ENCODE measurements around the gene EEIG1. TPM values are rescaled to one million over a fixed set of nuclear protein-coding genes. Genes with fewer than 3 reads are reported as not detected.
A peak's percentile ranks its signal among the peaks of the same experiment; 100 is the strongest.

EEIG1 gene
- total and polyA plus RNA-seq, 10 of the 15 experiments (the other 5 are each of a cell fraction or from before 2014, with no cell fraction given) = 1.2 to 75.9 (median 9.0) TPM

DNA sequence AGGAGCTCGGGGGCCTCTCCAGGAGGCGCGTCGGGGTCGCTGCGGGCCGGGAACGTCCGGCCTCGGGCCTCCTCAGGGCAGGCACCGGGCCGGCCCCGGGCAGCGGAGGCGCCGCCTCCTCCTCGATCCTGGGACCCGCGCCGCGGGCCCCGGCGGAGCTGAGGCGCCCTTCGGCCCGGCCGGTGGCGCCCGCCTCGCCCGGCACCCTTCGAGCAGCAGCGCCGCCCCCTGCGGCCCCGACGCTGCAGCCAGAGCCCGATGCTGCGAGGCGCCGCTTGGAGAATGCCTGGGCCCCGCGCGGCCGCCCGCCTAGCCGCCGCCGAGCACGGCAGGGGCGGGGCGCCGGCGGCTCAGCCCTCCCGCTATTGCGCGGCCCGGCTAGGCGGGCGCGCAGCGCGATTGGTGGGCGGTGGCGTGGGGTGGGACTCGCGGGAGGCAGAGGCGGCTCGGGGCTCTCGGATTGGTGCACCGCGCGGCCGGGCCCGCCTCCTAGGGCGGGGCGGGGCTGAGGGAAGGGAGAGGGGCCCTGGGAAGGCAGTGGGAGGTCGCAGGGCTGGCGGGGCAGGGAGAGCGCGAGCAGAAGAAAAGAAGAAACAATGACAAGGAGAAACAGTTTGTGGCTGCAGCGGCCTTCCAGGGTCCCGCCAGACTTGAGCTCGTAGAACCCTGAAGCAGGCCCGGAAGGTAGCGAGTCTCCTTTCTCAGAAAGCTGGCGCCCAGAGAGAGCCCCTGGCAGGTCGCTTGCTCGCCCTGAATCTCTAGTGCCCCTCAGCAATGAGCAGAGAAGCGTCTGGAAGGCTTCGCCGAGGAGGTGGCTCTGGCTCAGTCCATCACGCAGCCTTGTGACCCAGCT, at the start of gene EEIG1 (continued):
- TF ChIP-seq, protein P1, sequence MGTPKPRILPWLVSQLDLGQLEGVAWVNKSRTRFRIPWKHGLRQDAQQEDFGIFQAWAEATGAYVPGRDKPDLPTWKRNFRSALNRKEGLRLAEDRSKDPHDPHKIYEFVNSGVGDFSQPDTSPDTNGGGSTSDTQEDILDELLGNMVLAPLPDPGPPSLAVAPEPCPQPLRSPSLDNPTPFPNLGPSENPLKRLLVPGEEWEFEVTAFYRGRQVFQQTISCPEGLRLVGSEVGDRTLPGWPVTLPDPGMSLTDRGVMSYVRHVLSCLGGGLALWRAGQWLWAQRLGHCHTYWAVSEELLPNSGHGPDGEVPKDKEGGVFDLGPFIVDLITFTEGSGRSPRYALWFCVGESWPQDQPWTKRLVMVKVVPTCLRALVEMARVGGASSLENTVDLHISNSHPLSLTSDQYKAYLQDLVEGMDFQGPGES (IDR thresholded peaks at IDR 0.05) = 0 out of 2 replicates have a peak, but pooled peaks have one; percentile 52
- TF ChIP-seq, protein P2, sequence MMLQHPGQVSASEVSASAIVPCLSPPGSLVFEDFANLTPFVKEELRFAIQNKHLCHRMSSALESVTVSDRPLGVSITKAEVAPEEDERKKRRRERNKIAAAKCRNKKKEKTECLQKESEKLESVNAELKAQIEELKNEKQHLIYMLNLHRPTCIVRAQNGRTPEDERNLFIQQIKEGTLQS (IDR thresholded peaks at IDR 0.05; ENCODE audit: borderline replicate concordance, extremely low read depth, low read depth, low read length) = no peak

DNA sequence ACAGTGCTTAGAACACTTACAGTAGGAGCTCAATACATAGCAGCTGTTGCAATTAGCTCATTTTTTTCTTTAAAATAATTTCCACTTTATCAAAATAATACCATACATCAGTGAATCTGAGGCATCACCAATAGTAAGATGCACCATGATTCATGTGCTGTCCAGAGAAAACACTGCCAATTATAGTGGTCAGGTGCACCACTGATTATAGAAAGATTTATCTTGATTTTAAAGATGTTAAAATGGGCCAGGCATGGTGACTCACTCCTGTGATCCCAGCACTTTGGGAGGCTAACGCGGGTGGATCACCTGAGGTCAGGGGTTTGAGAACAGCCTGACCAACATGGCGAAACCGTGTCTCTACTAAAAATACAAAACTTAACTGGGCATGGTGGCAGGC, 46.9 kb upstream of the EEIG1 start:
- 95% methylated on average over 4 of the region's 4 CpGs for WGBS (ENCODE audit: insufficient coverage, insufficient replicate concordance, low lambda C conversion rate, missing lambda C conversion rate)

More for the DNA sequence above, 46.9 kb upstream of the EEIG1 start:
- peak overlapping the region; percentile 55; the same call in 1 of the 2 replicates for H3K27ac ChIP-seq (ENCODE audit: control insufficient read depth, insufficient read depth)
- H3K4me1 ChIP-seq (ENCODE audit: control insufficient read depth, insufficient read depth, low read length) = peaks cover 63% of the 10 kb centered on the region
- H3K9me3 ChIP-seq (replicated peaks; ENCODE audit: control insufficient read depth, insufficient read depth, low read length) = no peaks in the 10 kb centered on the region; the same call in 2 of the 3 replicates
- FAIRE-seq = no peak
- SMC1A ChIA-PET (ENCODE audit: uncharacterized antibody, unreplicated experiment) = interaction anchor here (0.7 to 3.0 kb wide), 8 partner anchors 11 to 84 kb away, joined by 3 to 14 read pairs (median 4); no protein-coding TSS in a partner anchor
- POLR2A ChIA-PET = interaction anchor here (0.6 to 0.8 kb wide), 3 partner anchors 47 to 898 kb away, joined by 3 to 5 read pairs (median 3); partner anchors contain the start of gene EEIG1
- H3K79me2 ChIP-seq (ENCODE audit: control insufficient read depth, insufficient read depth, low read length) = no peaks in the 10 kb centered on the region
- intact Hi-C loops (cut with micrococcal nuclease; ENCODE audit: unreplicated experiment) (no loop called here), in situ Hi-C loops (cut with MboI) (no loop called here)
- RAD21 ChIA-PET (ENCODE audit: unreplicated experiment) = interaction anchor here (0.7 to 4.0 kb wide), 5 partner anchors 7 to 74 kb away, joined by 3 to 28 read pairs (median 4); no protein-coding TSS in a partner anchor
- no peaks in the 10 kb centered on the region for H3K27me3 ChIP-seq (replicated peaks in 1 of 2; ENCODE audit: control insufficient read depth in 2 of 2, insufficient read depth in 2 of 2, low read length in 1 of 2)
- BruUV-seq (replicated peaks) = no TSS peak
- CTCF ChIA-PET = interaction anchor here (0.7 to 16.0 kb wide), 10 partner anchors 8 to 97 kb away, joined by 3 to 332 read pairs (median 6); no protein-coding TSS in a partner anchor
- no peaks in the 10 kb centered on the region for H3K36me3 ChIP-seq (ENCODE audit: control insufficient read depth in 2 of 2, insufficient read depth in 2 of 2, low read length in 1 of 2)
- no peaks in the 10 kb centered on the region for H4K20me1 ChIP-seq (ENCODE audit: control insufficient read depth, insufficient read depth)
- H3K4me3 ChIP-seq = no peak overlapping the region
- H2AFZ ChIP-seq (ENCODE audit: control insufficient read depth, low read depth, low read length) = no peak overlapping the region
- DNase-seq (ENCODE audit: low read depth, low spot score) = no peak
- no peak for ATAC-seq
- H3K4me2 ChIP-seq (ENCODE audit: control insufficient read depth, insufficient read depth) = 0 out of 2 replicates have a peak overlapping the region, but pooled peaks have one; percentile 3
- TF ChIP-seq FOS (IDR thresholded peaks at IDR 0.05; ENCODE audit: borderline replicate concordance, extremely low read depth, insufficient read length) (no peak), SIN3A (IDR thresholded peaks at IDR 0.05; ENCODE audit: low read depth, low read length) (no peak), MTA2 (IDR thresholded peaks at IDR 0.05; ENCODE audit: low read depth) (no peak), MEF2B (IDR thresholded peaks at IDR 0.05; ENCODE audit: partially characterized antibody, poor library complexity, severe bottlenecking) (no peak), CHD2 (IDR thresholded peaks at IDR 0.05; ENCODE audit: borderline replicate concordance, low read depth, low read length) (no peak), ZNF622 (IDR thresholded peaks at IDR 0.05) (no peak)
- TF ChIP-seq, protein P3, sequence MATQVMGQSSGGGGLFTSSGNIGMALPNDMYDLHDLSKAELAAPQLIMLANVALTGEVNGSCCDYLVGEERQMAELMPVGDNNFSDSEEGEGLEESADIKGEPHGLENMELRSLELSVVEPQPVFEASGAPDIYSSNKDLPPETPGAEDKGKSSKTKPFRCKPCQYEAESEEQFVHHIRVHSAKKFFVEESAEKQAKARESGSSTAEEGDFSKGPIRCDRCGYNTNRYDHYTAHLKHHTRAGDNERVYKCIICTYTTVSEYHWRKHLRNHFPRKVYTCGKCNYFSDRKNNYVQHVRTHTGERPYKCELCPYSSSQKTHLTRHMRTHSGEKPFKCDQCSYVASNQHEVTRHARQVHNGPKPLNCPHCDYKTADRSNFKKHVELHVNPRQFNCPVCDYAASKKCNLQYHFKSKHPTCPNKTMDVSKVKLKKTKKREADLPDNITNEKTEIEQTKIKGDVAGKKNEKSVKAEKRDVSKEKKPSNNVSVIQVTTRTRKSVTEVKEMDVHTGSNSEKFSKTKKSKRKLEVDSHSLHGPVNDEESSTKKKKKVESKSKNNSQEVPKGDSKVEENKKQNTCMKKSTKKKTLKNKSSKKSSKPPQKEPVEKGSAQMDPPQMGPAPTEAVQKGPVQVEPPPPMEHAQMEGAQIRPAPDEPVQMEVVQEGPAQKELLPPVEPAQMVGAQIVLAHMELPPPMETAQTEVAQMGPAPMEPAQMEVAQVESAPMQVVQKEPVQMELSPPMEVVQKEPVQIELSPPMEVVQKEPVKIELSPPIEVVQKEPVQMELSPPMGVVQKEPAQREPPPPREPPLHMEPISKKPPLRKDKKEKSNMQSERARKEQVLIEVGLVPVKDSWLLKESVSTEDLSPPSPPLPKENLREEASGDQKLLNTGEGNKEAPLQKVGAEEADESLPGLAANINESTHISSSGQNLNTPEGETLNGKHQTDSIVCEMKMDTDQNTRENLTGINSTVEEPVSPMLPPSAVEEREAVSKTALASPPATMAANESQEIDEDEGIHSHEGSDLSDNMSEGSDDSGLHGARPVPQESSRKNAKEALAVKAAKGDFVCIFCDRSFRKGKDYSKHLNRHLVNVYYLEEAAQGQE (IDR thresholded peaks at IDR 0.05; ENCODE audit: low read depth, low read length) = no peak
- TF ChIP-seq, protein P4, sequence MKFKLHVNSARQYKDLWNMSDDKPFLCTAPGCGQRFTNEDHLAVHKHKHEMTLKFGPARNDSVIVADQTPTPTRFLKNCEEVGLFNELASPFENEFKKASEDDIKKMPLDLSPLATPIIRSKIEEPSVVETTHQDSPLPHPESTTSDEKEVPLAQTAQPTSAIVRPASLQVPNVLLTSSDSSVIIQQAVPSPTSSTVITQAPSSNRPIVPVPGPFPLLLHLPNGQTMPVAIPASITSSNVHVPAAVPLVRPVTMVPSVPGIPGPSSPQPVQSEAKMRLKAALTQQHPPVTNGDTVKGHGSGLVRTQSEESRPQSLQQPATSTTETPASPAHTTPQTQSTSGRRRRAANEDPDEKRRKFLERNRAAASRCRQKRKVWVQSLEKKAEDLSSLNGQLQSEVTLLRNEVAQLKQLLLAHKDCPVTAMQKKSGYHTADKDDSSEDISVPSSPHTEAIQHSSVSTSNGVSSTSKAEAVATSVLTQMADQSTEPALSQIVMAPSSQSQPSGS (IDR thresholded peaks at IDR 0.05; ENCODE audit: low read length) = no peak
- H3K9ac ChIP-seq (ENCODE audit: control insufficient read depth, insufficient read depth, low read length) = no peak overlapping the region
